ENCODE measurements around the gene QSOX1.
"Not testable (repeated sequence)": the region's sequence is repeated elsewhere in the genome, so short reads cannot be mapped to it uniquely, and the experiment has no call there.

The QSOX1 gene

DNA sequence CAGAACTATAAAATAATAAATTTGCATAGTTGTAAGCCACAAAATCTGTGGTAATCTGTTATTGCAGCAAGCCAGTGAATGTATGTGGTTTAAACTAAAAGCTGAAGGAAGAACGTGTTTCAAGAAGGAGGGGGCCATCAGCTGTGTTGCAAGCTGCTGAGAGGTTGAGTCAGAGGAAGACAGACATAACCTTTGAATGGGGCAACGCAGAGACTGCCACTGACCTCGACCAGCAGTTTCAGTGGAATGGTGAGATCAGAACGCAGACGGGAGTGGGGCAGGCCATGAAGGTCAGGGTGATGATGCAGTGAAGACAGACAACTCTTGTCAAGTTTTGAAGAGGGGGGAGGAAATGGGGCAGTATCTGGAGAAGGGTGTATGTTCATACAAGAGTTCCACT is 23.2 kb upstream of the QSOX1 start:
- no peaks in the 10 kb centered on the region for H3F3A ChIP-seq (ENCODE audit: insufficient read depth)
- H3K27me3 ChIP-seq (ENCODE audit: low read length) = no peaks in the 10 kb centered on the region
- no peak overlapping the region for H3K4me2 ChIP-seq (ENCODE audit: low read depth, low read length, poor library complexity, severe bottlenecking)
- TF ChIP-seq, protein P1, sequence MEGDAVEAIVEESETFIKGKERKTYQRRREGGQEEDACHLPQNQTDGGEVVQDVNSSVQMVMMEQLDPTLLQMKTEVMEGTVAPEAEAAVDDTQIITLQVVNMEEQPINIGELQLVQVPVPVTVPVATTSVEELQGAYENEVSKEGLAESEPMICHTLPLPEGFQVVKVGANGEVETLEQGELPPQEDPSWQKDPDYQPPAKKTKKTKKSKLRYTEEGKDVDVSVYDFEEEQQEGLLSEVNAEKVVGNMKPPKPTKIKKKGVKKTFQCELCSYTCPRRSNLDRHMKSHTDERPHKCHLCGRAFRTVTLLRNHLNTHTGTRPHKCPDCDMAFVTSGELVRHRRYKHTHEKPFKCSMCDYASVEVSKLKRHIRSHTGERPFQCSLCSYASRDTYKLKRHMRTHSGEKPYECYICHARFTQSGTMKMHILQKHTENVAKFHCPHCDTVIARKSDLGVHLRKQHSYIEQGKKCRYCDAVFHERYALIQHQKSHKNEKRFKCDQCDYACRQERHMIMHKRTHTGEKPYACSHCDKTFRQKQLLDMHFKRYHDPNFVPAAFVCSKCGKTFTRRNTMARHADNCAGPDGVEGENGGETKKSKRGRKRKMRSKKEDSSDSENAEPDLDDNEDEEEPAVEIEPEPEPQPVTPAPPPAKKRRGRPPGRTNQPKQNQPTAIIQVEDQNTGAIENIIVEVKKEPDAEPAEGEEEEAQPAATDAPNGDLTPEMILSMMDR (IDR thresholded peaks at IDR 0.05; ENCODE audit: insufficient read depth, low read length, poor library complexity, severe bottlenecking) = no peak
- no peak for TF ChIP-seq EZH2phosphoT487 (conservative IDR thresholded peaks at IDR 0.05; ENCODE audit: low read length)
- no peak overlapping the region for H3K4me3 ChIP-seq (ENCODE audit: insufficient read depth, low read length, poor library complexity, severe bottlenecking)
- no peaks in the 10 kb centered on the region for H4K20me1 ChIP-seq (ENCODE audit: low read depth, low read length)
- H3K36me3 ChIP-seq (ENCODE audit: low read length) = no peaks in the 10 kb centered on the region
- no peaks in the 10 kb centered on the region for H3K79me2 ChIP-seq (ENCODE audit: insufficient read depth, low read length)
- no peak overlapping the region for H2AFZ ChIP-seq (ENCODE audit: low read depth, low read length, severe bottlenecking)
- no peaks in the 10 kb centered on the region for H3K9me2 ChIP-seq (replicated peaks; ENCODE audit: insufficient read depth, low read length)
- no peak overlapping the region for H3K27ac ChIP-seq (ENCODE audit: low read depth, low read length)
- no peaks in the 10 kb centered on the region for H3K9me3 ChIP-seq (ENCODE audit: insufficient read depth, low read length)
- no peak overlapping the region for H3K9ac ChIP-seq (ENCODE audit: low read length)

DNA sequence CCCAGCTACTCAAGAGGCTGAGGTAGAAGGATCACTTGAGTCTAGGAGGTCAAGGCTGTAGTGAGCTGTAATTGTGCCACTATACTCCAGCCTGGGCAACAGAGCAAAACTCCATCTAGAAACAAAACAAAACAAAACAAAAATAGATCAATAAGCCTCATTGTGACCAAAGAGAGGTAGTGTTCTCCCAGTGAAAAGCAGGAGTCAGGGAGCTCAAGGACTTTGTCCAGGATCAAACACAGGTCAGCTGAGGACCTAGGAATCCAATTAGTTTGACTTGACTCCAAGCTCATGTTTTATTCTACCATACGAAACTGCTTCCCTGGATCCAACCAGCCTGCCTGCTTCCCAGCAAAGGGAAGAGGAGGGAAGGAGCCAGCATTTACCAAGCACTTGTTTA is 21.5 kb upstream of the QSOX1 start:
- Histone ChIP-seq H3K9me3 (ENCODE audit: insufficient read depth, low read length) (no peaks in the 10 kb centered on the region), H3K27ac (ENCODE audit: low read depth, low read length) (no peak overlapping the region), H3K36me3 (ENCODE audit: low read length) (no peaks in the 10 kb centered on the region), H4K20me1 (ENCODE audit: low read depth, low read length) (no peaks in the 10 kb centered on the region), H3K79me2 (ENCODE audit: insufficient read depth, low read length) (no peaks in the 10 kb centered on the region), H3K4me3 (ENCODE audit: insufficient read depth, low read length, poor library complexity, severe bottlenecking) (no peak overlapping the region), H3K27me3 (ENCODE audit: low read length) (no peaks in the 10 kb centered on the region), H3K9me2 (replicated peaks; ENCODE audit: insufficient read depth, low read length) (no peaks in the 10 kb centered on the region), H2AFZ (ENCODE audit: low read depth, low read length, severe bottlenecking) (no peak overlapping the region), H3F3A (ENCODE audit: insufficient read depth) (no peaks in the 10 kb centered on the region), H3K4me2 (ENCODE audit: low read depth, low read length, poor library complexity, severe bottlenecking) (no peak overlapping the region), H3K9ac (ENCODE audit: low read length) (no peak overlapping the region)
- TF ChIP-seq, protein P1 (IDR thresholded peaks at IDR 0.05; ENCODE audit: insufficient read depth, low read length, poor library complexity, severe bottlenecking) = no peak
- TF ChIP-seq EZH2phosphoT487 (conservative IDR thresholded peaks at IDR 0.05; ENCODE audit: low read length) = no peak

DNA sequence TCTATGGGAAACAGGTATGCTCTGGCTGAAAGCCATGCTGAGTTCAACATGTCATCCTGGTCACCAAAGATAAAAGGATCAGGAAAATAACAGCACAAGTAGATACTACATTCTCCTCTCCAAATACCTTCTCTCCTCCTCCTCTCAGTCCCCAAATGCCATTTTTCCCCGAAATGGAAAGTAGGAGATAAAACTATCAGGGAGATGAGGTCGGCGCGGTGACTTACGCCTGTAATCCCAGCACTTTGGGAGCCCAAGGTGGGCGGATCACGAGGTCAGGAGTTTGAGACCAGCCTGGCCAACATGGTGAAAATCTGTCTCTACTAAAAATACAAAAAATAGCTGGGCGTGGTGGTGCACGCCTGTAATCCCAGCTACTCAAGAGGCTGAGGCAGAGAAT is 21.0 kb upstream of the QSOX1 start:
- H3K4me3 ChIP-seq (ENCODE audit: insufficient read depth, low read length, poor library complexity, severe bottlenecking); H3K79me2 ChIP-seq (ENCODE audit: insufficient read depth, low read length); H3K9me3 ChIP-seq (ENCODE audit: insufficient read depth, low read length); H3K9ac ChIP-seq (ENCODE audit: low read length); H3K36me3 ChIP-seq (ENCODE audit: low read length); H3K27ac ChIP-seq (ENCODE audit: low read depth, low read length); H4K20me1 ChIP-seq (ENCODE audit: low read depth, low read length); H3F3A ChIP-seq (ENCODE audit: insufficient read depth); H3K27me3 ChIP-seq (ENCODE audit: low read length); H3K9me2 ChIP-seq (replicated peaks; ENCODE audit: insufficient read depth, low read length); H2AFZ ChIP-seq (ENCODE audit: low read depth, low read length, severe bottlenecking); H3K4me2 ChIP-seq (ENCODE audit: low read depth, low read length, poor library complexity, severe bottlenecking): not testable (repeated sequence)

DNA sequence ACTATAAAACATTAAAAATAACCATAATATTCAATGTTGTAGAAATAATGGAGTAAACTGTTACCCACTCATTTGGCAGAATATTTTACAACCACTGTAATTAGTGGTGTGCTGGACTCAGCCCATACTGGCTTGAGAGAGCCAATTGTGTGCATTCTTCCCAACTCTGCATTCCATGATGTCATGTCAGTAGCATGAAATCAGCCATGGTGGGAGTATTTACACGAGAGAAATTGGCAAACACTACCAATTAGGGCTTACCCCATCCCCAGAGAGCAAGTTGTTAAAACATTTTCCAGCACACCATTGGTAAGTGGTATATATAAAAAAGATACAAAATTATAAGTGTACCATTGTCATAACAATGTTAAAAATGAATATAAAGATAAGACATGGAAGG is 19.1 kb upstream of the QSOX1 start:
- no peaks in the 10 kb centered on the region for H4K20me1 ChIP-seq (ENCODE audit: low read depth, low read length)
- H3F3A ChIP-seq (ENCODE audit: insufficient read depth) = no peaks in the 10 kb centered on the region
- H3K4me3 ChIP-seq (ENCODE audit: insufficient read depth, low read length, poor library complexity, severe bottlenecking) = no peak overlapping the region
- H3K27me3 ChIP-seq (ENCODE audit: low read length) = no peaks in the 10 kb centered on the region
- H3K27ac ChIP-seq (ENCODE audit: low read depth, low read length) = no peak overlapping the region
- no peaks in the 10 kb centered on the region for H3K9me3 ChIP-seq (ENCODE audit: insufficient read depth, low read length)
- H3K9ac ChIP-seq (ENCODE audit: low read length) = no peak overlapping the region
- TF ChIP-seq, protein P1 (IDR thresholded peaks at IDR 0.05; ENCODE audit: insufficient read depth, low read length, poor library complexity, severe bottlenecking) = no peak
- no peak for TF ChIP-seq EZH2phosphoT487 (conservative IDR thresholded peaks at IDR 0.05; ENCODE audit: low read length)
- no peaks in the 10 kb centered on the region for H3K36me3 ChIP-seq (ENCODE audit: low read length)
- no peaks in the 10 kb centered on the region for H3K9me2 ChIP-seq (replicated peaks; ENCODE audit: insufficient read depth, low read length)
- H3K4me2 ChIP-seq (ENCODE audit: low read depth, low read length, poor library complexity, severe bottlenecking) = no peak overlapping the region
- H2AFZ ChIP-seq (ENCODE audit: low read depth, low read length, severe bottlenecking) = no peak overlapping the region
- no peaks in the 10 kb centered on the region for H3K79me2 ChIP-seq (ENCODE audit: insufficient read depth, low read length)

Measured in SU-DHL-6 (cell line).